Suppressor macrophage treated with lipopolysaccharide for 4 hours (primary cell): ENCODE results near the gene PLA2G5.
"Not testable (repeated sequence)": the region's sequence is repeated elsewhere in the genome, so short reads cannot be mapped to it uniquely, and the experiment has no call there.

Source experiments
- DNase-seq: peaks from one replicate; pipeline ENCODE4 v3.0.0-alpha.2; 2020

The PLA2G5 gene, protein sequence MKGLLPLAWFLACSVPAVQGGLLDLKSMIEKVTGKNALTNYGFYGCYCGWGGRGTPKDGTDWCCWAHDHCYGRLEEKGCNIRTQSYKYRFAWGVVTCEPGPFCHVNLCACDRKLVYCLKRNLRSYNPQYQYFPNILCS

DNA sequence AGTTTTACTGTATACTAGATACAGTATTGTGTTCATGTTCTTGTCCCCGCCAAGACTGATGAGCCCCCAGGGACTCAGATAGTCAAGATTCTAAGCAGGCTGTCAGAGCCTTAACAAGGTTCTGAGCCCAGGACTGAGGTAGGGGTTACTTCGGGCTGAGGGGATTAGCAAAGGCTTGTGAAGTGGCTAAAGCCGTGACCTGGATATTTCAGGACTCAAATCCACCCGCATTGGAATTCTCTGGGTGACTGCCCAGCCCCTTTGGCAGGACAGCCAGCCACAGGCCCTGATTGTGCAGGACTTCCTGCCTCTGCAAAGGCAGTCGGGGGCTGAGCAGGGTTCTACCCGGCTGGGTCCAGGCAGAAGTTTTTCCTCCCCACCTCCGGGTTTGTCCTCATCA, at the start of gene PLA2G5:
Gene PLA2G5, plus strand, starts transcription at position 321 of the 400 bp plus-strand sequence. CDS start 14,637 bp downstream, outside the sequence.
- no peak for DNase-seq

DNA sequence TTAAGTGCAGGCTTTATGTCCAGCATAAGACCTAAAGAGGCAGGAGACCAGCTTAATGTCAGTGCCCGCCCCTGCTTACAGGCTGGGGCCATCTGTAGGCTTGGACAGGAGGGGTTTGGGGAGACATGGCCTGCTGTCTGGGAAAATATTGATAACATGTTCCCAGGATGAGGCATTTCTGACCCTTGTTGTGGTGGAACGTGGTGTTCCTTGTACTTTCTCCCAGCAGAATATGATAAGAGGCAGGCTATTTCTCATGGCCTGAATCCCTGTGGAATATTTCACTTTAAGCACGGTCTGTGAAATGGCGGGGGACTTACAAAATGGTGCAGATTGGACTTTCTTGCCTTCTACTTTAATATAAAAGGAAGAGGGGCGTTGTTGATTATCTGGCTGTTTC, 41.9 kb upstream of the PLA2G5 start:
- DNase-seq: no peak

DNA sequence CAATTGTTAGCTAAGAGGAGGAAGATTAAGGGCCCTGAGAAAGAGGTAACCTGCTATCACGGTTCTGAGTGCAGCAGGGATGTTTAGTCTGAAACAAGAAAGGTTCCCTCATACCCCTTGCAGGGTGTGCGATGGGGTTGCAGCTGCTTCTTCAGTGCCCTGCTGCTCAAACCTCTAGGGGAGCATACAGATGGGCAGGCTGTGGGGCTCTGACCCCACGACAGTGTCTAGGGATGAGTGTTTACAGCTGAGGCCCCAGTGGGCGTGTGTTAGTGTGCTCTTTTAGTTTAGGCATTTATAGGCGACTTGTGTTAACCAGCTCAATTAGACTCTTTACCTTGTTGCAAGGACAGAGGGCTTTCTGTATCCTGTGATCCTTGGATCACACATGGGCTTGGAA, 41.3 kb upstream of the PLA2G5 start:
- no peak for DNase-seq

DNA sequence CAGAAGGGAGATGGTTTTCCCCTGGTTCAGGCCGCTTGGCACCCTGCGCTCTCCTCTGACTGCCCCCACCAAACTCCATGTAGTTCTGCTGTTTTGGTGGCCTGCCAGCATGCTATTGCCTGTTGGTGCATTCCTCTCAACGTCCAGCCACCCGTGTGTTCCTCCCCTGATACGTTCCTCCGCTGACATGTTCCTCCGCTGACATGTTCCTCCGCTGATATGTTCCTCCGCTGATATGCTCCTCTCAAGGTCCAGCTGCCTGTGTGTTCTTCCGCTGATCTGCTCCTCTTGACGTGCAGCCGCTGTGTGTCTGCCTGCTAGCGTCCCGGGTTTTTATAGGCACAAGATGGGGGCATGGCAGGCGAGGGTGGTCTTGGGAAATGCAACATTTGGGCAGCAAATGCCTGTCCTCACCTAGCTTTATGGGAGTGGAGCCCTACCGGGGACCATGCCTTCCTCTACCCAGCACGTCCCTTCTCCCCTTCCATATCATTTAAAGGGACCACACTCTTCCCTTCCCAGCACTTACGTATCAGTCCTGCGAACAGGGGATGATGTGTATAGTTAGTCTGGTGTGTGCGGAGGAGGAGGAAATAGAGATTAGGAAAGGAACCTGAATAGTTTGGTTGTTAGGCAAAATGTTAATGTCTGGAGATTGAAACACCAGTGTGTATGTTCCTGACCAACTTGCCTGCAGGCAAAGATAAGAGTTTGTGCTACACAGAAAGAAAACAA, 40.6 kb upstream of the PLA2G5 start:
- no peak for DNase-seq

DNA sequence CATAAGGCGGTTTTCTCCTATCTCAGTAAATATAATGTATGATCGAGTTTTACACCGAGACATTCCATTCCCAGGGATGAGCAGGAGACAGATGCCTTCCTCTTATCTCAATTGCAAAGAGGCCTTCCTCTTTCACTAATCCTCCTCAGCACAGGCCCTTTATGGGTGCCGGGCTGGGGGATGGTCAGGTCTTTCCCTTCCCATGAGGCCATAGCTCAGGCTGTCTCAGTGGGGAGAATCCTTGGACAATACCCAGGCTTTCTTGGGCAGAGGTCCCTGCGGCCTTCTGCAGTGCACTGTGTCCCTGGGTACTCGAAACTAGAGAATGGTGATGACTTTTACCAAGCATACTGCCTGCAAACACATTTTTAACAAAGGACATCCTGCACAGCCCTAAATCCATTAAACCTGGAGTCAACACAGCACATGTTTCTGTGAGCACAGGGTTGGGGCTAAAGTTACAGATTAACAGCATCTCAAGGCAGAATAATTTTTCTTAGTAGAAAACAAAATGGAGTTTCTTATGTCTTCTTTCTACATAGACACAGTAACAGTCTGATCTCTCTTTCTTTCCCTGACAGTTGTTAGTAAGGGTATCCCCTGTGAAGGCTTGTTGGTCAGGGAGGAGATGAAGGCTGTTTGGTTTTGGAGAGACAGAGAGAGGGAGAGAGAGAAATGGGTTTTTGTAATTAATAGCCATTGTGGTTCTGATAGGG, 39.4 kb upstream of the PLA2G5 start:
- not testable (repeated sequence) for DNase-seq

DNA sequence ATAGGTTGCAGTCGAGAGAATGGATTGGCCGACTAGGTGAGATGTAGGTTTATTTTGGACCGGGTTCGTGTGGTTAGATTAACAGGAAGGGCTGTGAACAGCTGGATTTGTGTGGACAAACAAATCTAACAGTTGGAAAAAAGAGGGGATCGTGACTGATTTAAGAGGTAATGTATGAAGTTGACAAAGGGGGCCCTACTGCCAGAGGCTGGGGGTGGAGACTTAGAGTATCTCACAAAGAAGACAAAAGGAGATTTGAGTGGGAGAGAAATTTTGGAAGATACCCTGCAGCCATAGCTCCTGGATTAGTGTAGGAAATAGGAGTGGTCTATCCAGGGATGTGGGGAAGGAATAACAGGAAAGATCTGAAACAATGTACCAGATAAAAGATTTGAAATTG, 38.8 kb upstream of the PLA2G5 start:
- no peak for DNase-seq

DNA sequence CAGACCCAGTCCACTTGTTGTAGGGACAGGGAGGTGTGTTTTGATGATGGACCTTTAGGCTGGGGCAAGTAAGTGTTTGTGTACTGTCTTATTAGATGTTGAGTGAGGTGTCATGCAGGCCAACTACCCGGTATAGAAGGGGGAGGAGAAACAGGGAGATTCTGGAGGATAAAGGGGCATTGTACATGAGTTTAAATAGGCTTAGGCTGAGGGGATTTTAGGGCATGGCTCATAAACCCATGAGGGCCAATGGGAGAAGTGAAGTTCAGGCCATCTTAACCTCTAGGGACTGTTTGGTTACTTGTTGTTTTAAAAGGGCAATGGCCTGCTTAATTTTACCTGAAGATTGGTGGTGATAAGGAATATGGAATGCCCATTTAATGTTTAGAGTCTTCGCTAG, 38.2 kb upstream of the PLA2G5 start:
- no peak for DNase-seq

DNA sequence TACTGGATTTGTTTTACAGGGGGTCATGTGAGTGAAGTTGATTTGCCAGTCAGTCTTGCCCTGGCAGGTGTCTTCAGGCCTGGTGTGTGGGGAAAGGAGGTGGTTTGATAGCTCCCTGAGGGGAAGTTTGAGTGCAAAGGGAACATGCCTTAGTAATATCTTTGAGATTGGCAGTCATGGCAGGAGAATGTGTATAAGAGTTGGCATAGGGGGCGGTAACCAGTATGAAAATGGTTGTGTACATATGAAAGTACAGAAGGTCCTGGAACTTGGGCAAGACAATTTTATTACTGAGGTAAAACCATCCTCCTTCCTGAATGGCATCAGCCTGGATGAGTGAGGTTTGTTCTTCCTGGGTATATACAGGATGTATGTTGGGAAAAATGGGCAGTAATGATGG, 37.6 kb upstream of the PLA2G5 start:
- no peak for DNase-seq

DNA sequence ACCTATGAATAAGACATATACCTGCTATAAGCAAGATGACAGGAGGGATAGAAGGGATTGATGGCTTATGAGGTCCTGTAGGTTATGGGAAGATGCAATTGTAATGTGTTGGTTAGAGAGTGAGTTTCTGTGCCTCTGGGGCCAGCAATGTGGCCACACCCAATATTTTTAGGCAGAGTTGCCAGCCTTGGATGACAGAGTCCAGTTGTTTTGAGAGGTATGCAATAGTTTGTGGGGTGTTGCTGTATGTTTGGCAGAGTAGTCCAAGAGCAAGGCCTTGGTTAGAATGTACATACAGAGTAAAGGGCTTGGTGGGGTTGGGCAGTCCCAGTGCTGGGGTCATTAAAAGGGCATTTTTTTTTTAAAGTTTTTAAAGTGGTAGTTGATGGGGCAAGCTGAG, 36.6 kb upstream of the PLA2G5 start:
- no peak for DNase-seq

DNA sequence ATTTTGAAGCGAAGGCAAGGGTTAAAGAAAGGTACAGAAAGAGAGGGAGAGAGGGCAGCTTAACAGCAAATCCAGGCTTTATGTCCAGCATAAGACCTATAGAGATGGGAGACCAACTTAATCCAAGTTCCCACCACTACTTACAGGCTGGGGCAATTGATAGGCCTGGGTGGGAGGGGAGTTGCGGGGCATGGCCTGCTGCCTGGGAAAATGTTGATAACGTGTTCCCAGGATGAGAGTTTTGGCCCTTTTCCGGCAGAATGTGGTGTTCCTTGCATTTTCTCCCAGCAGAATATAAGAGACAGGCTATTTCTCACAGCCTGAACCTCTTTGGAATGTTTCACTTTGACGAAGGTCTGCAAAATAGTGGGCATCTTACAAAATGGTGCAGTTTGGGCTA, 34.9 kb upstream of the PLA2G5 start:
- no peak for DNase-seq

DNA sequence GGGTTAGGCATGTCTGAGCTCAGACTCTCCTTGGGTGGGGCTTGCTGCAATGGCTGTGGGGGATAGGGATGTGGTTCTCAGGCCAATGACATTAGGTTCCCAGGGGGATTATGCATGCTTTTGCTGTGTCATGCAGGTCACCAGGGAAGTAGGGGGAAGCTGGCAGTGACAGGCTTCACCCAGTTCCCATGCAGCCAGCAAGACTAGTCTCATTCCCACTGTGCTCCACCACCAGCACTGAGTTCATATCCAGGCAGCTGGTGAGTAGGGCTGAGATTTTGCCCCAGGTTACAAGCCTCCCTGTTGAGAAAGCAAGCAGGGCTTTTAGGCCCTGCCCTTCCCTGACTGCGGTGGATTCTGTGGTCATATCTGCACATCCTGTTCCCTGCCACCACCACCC, 32.1 kb upstream of the PLA2G5 start:
- no peak for DNase-seq

DNA sequence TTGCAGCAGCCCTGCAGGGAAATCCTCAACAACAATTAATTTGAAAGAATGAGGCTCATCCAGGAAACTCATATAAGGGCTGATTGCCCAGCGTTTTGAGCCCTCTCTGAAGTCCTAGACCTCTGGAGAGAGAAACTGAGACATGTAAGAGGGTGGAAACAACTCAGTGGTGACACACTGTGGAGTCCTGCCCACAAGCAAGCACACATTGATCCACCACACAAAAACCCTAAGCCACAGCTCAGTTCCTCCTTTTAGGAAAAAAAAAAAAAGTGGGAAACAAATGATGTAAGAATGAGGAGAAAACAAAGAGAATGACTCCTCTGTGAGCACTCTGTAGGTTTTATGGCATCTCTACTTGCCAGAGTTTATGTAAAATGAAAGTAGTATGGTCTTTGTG, 22.9 kb upstream of the PLA2G5 start:
- DNase-seq: peak; percentile 49

DNA sequence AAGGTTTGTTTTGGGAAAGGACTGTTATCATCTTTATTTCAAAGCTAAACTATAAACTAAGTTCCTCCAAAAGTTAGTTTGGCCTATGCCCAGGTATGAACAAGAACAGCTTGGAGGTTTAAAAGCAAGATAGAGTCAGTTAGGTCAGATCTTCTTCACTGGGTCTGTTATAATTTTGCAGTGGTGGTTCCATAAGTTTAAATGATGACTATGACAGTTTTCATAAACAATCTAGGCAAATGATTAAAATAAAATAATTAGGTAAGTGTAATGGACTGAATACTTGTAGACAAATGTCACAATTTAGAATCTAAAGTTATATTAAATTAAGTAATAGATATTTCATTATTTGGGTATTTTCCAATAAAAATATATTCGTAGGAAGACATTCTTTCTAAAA, 21.4 kb upstream of the PLA2G5 start:
- DNase-seq: no peak

DNA sequence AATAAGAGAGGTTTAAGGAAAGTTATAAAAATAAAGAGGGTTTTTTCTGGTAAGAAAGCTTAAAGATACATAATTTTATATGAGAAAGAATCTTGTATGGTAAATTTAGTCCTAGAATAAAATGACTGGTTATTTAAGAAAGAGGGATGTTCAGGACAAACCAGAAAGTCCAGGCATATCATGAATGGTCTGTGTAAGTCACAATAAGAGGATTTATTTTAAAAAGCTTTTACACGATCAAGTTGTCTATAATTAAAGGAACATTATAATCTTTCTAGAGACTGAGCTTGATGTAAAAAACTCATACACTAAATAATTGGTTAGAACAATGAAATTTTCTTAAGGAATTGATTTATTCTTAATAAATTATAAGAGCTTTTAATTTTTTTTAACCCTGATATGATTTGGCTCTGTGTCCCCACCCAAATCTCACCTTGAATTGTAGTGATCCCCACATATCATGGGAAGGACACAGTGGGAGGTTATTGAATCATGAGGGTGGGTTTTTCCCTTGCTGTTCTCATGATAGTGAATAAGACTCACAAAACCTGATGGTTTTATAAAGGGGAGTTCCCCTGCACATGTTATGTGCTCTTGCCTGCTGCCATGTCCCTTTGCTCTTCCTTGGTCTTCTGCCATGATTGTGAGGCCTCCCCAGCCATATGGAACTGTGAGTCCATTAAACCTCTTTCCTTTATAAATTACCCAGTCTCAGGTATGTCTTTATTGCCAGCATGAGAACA, 20.8 kb upstream of the PLA2G5 start:
- not testable (repeated sequence) for DNase-seq

DNA sequence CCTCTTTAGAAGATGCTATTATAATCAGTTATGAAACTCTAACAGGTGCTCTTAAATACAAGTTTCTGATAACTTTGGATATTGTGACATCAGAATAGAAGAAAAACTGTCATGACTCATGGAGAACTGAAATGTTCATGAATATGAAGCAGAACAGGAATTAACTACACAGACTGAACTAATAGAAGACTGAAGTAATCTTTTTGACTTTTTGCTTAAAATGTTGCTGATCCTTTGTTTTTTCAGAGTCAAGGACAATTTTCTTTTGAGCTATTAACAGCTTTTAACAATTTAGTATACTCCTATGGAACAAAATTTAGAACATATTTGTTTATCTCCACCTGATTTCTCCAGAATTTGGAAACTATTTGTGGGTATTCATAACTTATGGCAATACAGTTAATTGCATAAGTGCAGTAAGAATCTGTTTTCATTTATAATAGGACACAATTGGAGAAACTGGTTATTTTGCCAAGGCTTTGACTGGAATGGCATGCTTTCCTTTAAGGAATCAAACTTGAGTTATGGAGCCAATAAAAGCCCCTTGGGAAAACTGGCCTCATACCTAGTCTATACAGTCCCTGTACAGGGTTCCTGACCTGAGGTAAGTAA, 18.7 kb upstream of the PLA2G5 start:
- no peak for DNase-seq

DNA sequence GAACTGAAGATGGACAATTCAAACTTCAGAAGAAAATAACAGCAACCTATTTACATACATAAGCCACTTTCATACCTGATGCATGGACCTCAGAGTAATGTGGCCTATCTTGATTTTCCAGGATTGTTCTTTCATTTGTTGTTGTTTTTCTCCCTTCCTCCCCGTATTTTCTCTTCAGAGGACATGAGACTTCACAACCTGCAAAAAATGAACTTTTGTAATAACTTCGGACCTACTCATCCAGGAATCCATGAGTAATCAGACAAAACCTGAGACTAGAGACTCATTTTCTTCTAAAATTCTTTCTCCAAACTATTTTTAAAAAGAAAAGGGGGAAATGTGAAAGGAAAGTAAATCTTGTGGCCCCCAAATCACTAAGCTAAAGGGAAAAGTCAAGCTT, 17.6 kb upstream of the PLA2G5 start:
- DNase-seq: no peak

DNA sequence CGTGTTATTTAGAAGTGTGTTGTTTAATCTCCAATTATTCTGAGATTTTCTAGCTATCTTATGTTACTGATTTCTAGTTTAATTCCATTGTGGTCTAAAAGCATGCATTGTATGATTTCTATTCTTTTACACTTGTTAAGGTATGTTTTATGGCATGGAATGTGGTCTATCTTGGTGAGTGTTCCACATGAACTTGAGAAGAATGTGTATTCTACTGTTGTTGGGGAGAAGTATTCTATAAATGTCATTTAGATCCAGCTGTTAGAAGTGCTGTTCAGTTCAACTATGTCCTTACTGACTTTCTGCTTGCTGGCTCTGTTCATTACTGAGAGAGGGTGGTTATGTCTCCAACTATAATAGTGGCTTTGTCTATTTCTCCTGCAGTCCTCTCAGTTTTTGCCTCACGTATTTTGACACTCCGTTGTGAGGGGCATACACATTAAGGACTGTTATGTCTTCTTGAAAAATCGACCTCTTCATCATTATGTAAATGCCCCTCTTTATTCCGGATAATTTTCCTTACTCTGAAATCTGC, 12.0 kb upstream of the PLA2G5 start:
- DNase-seq: no peak

DNA sequence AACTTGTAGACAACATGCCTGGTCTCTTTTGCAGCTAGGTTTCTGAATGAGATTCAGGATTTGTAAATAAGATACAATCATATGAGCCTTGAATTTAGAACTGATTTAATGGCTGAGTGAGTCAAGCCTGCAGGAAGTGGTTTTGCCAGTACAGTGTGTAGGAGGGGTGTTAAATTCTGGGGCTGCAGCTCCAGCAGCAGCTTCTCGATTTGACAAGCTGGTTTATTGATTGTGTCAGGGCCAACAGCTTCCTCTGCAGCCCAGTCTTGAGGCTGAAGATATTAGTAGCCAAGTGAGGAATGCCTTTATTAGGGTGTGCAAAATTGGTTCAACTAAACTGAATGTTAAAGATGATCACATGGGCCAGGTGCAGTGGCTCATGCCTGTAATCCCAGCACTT, 11.5 kb upstream of the PLA2G5 start:
- DNase-seq: peak; percentile 73

DNA sequence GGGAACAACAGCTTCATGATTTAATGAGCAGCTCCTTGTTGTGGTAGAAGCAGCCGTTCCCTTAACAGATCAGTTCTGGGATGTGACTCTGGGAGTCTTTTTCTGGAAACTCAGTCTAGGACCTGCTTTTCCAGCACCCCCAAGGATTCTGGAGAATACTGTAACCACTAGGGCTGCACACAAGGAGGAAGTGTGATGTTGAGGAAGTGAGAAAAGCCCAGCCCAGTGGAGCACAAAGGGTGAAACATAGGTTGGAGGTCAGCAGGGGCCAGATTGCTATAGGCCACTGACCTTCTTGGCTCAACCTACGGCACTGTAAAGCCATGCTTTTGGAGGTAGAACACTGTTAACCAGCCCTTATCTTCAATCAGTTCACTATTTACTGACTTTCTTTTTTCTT, 10.1 kb upstream of the PLA2G5 start:
- peak; percentile 68 for DNase-seq

DNA sequence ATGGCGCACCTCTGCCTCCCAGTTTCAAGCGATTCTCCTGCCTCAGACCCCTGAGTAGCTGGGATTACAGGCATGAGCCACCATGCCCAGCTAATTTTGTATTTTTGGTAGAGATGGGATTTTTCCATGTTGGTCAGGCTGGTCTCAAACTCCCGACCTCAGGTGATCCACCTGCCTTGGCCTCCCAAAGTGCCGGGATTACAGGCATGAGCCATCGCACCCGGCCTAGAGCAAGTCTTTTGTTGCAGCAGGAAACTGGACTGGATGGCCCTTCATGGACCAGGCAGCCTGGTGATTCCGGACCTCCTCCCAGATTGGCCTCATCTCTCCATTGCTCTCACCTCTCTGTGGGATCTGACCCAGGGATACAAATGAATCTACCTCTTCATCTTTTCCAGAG, 9.2 kb upstream of the PLA2G5 start:
- not testable (repeated sequence) for DNase-seq

DNA sequence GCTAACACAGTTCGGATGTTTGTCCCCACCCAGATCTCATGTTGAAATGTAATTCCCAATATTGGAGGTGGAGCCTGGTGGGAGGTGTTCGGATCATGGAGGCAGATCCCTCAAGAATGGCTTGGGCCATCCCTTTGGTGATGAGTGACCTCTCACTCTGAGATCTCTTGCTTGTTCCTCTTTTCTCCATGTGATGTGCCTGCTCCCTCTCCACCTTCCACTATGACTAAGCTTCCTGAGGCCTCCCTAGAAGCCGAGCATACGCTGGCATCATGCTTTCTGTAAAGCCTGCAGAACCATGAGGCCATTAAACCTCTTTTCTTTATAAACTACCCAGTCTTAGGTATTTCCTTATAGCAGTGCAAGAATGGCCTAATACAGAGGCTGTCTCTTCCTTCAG, 8.1 kb upstream of the PLA2G5 start:
- DNase-seq: peak; percentile 64

DNA sequence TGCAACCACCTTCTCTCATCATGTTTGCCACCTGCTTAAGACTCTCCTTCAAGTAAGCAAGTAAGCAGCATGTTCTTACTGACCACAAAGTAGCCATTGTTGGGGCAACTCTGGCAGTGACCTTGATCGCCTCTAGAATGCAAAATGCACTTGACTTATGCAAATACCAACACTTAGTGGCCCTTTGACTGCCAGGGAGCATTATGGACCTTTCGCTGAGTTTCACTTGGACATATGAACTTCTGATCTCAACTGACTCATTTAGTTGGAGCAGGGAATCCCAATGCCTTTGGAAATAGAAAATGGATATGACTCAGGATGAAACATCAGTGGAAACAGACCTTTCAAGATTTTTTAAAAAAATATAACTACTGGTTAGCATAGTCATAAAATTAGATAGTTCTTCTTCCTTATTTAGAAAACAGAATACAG, 6.1 kb upstream of the PLA2G5 start:
- peak; percentile 55 for DNase-seq

DNA sequence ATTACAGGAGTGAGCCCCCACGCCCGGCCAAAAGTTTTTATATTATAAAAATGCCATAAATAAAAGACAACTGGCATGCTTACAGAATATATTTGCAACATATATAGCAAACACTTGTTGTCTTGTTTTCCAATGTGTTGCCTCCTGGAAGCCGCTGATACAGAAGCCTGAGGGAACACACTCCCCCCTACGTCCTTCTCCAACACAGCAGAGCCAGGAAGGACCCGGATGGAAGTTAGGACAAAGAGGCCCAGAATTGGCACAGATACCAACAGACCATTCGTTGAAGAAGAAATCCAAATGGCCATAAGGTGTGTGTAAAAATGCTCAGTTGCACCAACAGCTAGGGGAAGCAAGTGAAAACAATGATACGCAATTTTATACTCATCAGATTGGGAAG, 1.3 kb upstream of the PLA2G5 start:
- DNase-seq: no peak
